ENCODE data around the gene HOXD10. TPM values are rescaled to one million over a fixed set of nuclear protein-coding genes. Genes with fewer than 3 reads are reported as not detected.

HOXD10 gene
- total RNA-seq, 2 experiments from 2014 or later: not detected

DNA sequence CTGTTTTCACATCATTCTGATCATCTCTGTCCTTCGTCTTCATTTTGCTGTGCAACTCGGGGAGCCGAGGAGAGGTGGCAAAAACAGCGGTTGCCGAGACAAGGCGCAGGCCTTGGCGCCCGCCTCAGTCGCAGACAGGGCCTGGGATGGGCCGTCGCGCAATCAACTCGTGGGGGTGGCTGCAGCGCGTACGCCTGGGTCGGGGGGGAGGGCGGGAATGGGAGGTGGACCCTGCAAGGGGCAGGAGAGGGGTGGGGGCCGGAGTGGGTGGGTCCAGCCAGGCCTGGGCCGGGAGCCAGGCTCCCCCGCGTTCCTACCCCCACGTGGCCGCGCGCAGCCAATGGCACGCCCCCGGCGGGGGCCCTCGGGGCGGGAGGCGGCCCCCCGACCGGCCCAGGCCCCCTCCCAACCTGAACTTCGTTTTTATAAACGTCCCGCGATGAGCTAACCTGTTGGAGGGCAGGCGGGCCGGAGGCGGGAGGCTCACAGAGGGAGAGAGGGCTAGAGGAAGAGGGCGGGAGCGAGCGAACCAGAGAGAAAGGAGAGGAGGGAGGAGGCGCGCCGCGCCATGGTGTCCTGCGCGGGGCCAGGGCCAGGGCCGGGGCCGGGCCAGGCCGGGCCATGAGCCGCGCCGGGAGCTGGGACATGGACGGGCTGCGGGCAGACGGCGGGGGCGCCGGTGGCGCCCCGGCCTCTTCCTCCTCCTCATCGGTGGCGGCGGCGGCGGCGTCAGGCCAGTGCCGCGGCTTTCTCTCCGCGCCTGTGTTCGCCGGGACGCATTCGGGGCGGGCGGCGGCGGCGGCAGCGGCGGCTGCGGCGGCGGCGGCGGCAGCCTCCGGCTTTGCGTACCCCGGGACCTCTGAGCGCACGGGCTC is 24.1 kb upstream of the HOXD10 start, which contains the start of gene HOXD13:
HOXD13 (plus strand) TSS at position 452 of the 875 bp plus-strand sequence; CDS start at position 622, 170 bp downstream.
- no peak for DNase-seq
- ChIA-PET POLR2A (no interaction called here), CTCF (no interaction called here)
- intact Hi-C loops (cut with micrococcal nuclease): loop anchor here (10.0 kb wide), 1 partner anchor 888 kb away; no protein-coding TSS in a partner anchor
- peaks cover 6% of the 10 kb centered on the region for H3K36me3 Mint-ChIP-seq
- H3K4me3 Mint-ChIP-seq: peak within 1 kb of the TSS; percentile 29
- peaks cover 87% of the 10 kb centered on the region for H3K27me3 Mint-ChIP-seq
- no peaks in the 10 kb centered on the region for H3K9me3 Mint-ChIP-seq
- peaks cover 25% of the 10 kb centered on the region for H3K4me1 Mint-ChIP-seq (ENCODE audit: low read depth)
- peak within 1 kb of the TSS; percentile 33 for H3K27ac Mint-ChIP-seq

DNA sequence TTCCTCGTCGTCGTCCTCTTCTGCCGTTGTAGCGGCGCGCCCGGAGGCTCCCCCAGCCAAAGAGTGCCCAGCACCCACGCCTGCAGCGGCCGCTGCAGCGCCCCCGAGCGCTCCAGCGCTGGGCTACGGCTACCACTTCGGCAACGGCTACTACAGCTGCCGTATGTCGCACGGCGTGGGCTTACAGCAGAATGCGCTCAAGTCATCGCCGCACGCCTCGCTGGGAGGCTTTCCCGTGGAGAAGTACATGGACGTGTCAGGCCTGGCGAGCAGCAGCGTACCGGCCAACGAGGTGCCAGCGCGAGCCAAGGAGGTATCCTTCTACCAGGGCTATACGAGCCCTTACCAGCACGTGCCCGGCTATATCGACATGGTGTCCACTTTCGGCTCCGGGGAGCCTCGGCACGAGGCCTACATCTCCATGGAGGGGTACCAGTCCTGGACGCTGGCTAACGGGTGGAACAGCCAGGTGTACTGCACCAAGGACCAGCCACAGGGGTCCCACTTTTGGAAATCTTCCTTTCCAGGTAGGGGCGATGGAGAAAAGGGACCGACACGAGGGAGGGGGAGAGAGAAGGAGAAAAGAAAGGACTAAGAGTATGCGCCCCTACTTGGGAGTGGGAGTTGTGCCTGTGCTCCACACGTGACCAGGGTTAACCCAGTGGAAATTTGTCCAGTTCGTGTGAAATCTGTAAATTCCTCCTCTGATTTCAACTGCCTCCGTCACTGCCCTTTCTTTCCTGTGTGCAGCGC is 23.3 kb upstream of the HOXD10 start:
- Mint-ChIP-seq H3K27ac (no peak overlapping the region), H3K4me1 (ENCODE audit: low read depth) (peaks cover 27% of the 10 kb centered on the region), H3K27me3 (peaks cover 87% of the 10 kb centered on the region), H3K4me3 (no peak overlapping the region), H3K9me3 (no peaks in the 10 kb centered on the region), H3K36me3 (peaks cover 6% of the 10 kb centered on the region)
- ChIA-PET POLR2A (no interaction called here), CTCF (interaction anchor here (0.8 to 5.8 kb wide), 3 partner anchors 14 to 404 kb away, joined by 3 to 130 read pairs (median 3); no protein-coding TSS in a partner anchor)
- no peak for DNase-seq
- intact Hi-C loops (cut with micrococcal nuclease): loop anchor here (10.0 kb wide), 1 partner anchor 889 kb away; no protein-coding TSS in a partner anchor

DNA sequence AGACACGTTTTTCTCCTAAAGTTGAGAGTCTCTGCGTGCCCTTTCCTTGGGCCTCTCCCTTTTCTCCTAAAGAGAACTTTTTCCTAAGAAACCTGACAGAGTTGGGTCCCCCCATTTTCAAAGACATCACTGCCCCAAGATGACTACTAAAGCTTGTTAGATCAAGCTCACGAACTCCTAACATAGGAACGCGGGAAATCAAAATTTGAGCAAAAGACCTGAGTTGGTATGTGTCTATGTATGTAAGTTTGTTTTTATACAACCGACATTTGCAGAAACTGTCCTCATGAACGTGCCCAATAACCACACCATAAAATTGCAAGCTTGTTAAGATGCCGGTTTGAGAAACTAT is 22.7 kb upstream of the HOXD10 start:
- CTCF ChIA-PET: interaction anchor here (0.8 to 5.8 kb wide), 3 partner anchors 14 to 405 kb away, joined by 3 to 130 read pairs (median 3); no protein-coding TSS in a partner anchor
- H3K36me3 Mint-ChIP-seq: peaks cover 6% of the 10 kb centered on the region
- no peaks in the 10 kb centered on the region for H3K9me3 Mint-ChIP-seq
- intact Hi-C loops (cut with micrococcal nuclease): loop anchor here (10.0 kb wide), 1 partner anchor 889 kb away; no protein-coding TSS in a partner anchor
- no peak for DNase-seq
- POLR2A ChIA-PET: no interaction called here
- no peak overlapping the region for H3K27ac Mint-ChIP-seq
- H3K27me3 Mint-ChIP-seq: peaks cover 85% of the 10 kb centered on the region
- peaks cover 25% of the 10 kb centered on the region for H3K4me1 Mint-ChIP-seq (ENCODE audit: low read depth)
- no peak overlapping the region for H3K4me3 Mint-ChIP-seq

DNA sequence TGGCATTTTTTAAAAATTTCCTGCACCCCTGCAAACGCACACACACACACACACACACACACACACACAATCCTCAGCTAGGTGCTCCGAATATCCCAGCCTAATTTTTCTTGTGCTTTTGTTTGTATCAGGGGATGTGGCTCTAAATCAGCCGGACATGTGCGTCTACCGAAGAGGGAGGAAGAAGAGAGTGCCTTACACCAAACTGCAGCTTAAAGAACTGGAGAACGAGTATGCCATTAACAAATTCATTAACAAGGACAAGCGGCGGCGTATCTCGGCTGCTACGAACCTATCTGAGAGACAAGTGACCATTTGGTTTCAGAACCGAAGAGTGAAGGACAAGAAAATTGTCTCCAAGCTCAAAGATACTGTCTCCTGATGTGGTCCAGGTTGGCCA is 22.2 kb upstream of the HOXD10 start:
- no peaks in the 10 kb centered on the region for H3K9me3 Mint-ChIP-seq
- H3K4me1 Mint-ChIP-seq (ENCODE audit: low read depth): peaks cover 25% of the 10 kb centered on the region
- no peak for DNase-seq
- intact Hi-C loops (cut with micrococcal nuclease): loop anchor here (10.0 kb wide), 1 partner anchor 890 kb away; no protein-coding TSS in a partner anchor
- CTCF ChIA-PET: interaction anchor here (0.8 to 5.8 kb wide), 3 partner anchors 15 to 405 kb away, joined by 3 to 130 read pairs (median 3); no protein-coding TSS in a partner anchor
- H3K36me3 Mint-ChIP-seq: peaks cover 5% of the 10 kb centered on the region
- no peak overlapping the region for H3K4me3 Mint-ChIP-seq
- POLR2A ChIA-PET: no interaction called here
- peaks cover 87% of the 10 kb centered on the region for H3K27me3 Mint-ChIP-seq
- H3K27ac Mint-ChIP-seq: no peak overlapping the region

DNA sequence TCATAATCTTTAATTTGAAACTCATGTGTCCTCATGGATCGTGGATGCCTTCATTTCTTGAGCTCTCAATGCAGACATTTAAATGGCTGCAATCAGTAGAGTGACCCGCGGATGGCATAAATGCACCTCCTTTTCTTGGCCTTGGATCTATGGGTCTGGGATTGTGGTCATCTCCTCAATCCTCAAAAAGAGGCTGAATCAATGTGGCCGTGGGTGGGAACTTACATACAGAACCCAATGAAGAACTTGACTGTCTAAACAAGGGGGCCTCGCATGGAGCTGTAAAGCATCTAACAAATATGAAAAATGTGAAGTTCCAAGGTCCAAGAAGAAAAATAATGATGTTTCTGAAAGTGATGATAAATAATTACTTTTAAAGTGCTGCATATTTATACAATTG is 21.2 kb upstream of the HOXD10 start:
- no peak for DNase-seq
- POLR2A ChIA-PET: no interaction called here
- Mint-ChIP-seq H3K9me3 (no peaks in the 10 kb centered on the region), H3K4me3 (no peak overlapping the region), H3K27ac (no peak overlapping the region), H3K27me3 (peaks cover 84% of the 10 kb centered on the region), H3K36me3 (peaks cover 4% of the 10 kb centered on the region), H3K4me1 (ENCODE audit: low read depth) (peaks cover 25% of the 10 kb centered on the region)
- CTCF ChIA-PET: interaction anchor here (0.7 to 5.8 kb wide), 7 partner anchors 15 to 844 kb away, joined by 3 to 130 read pairs (median 5); no protein-coding TSS in a partner anchor
- intact Hi-C loops (cut with micrococcal nuclease): loop anchor here (5.0 to 10.0 kb wide), 2 partner anchors 843 to 891 kb away; no protein-coding TSS in a partner anchor

DNA sequence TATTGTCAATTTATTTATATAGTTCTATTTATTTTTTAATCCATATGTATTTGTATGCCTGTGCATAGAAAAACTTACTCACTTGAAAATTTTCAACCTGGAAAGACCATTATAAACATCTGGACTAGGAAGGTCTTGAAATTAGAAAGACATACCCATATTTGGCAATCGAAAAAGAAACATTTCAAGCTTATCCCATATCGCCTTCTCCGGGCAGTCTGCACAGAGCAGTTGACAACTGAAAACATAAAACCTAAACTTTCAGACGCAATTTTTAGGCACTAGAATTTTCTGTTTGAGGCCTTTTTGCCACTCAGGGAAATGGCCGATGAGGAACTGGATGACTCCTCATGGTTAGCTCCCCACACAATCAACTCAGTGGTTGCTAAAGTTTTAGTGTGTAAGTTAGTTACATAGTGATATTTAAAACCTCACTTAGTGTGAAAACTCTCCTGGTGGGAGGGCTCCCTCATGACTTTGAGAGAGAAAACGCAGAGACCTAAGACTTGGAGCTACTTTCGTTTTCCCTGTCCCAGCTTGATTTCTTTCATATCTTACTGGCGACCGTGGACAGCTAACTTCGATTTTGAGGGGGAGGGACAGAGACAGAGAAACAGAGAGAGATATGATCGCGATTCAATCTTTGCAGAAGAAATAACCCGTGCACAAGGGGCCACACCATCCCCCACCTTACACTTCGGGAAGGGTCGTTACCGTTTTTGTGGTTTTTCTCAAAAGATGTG is 20.2 kb upstream of the HOXD10 start:
- H3K4me3 Mint-ChIP-seq: peak overlapping the region; percentile 57
- peaks cover 4% of the 10 kb centered on the region for H3K36me3 Mint-ChIP-seq
- no peak for DNase-seq
- ChIA-PET POLR2A (no interaction called here), CTCF (interaction anchor here (0.6 to 5.8 kb wide), 19 partner anchors 8 to 1825 kb away, joined by 3 to 130 read pairs (median 5); partner anchors contain the start of gene LNPK)
- no peak overlapping the region for H3K27ac Mint-ChIP-seq
- H3K27me3 Mint-ChIP-seq: peaks cover 84% of the 10 kb centered on the region
- H3K9me3 Mint-ChIP-seq: no peaks in the 10 kb centered on the region
- intact Hi-C loops (cut with micrococcal nuclease): loop anchor here (2.0 to 10.0 kb wide), 3 partner anchors 16 to 892 kb away; no protein-coding TSS in a partner anchor
- peaks cover 25% of the 10 kb centered on the region for H3K4me1 Mint-ChIP-seq (ENCODE audit: low read depth)

DNA sequence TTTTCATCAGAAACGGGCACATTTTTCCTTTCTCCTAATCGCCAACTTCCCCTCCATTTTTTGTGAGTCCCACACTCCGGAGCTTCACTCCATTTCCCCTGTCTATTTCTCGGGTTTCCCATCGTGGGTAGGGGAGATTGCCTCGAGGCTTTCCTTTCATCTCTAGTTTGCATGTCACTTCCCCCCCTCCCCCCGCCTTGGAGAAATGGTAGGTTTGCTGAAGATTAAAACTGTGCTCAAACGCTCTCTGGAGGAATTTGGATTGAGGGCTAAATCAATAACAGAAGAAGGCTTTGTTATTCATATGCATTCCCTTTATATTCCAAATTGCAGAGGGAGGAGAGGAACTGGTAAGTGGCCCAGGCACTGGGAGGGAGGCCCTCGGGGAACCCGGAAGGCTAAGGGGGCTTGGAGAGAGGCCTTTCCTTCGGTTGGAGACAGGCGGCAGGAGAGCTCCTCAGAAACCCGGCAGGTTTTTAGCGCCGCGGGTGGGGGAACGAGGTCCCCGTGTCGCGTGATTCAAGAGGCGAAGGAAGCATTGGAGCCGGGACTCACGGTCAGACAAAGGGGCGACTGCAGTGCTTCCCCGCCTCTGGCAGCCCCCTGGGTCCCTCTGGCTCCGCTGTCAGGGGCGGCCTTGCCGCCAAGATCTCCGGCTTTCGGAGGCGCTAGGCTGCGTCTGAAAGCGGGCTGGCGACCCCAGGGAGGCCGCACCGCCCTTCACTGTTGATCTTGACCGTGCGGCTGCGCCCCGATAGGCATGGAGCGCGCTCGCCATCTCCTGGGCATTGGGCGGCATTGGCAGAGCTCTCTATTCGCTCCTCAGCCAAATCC is 19.4 kb upstream of the HOXD10 start:
- Mint-ChIP-seq H3K4me3 (peak overlapping the region; percentile 57), H3K36me3 (no peaks in the 10 kb centered on the region), H3K4me1 (ENCODE audit: low read depth) (peaks cover 18% of the 10 kb centered on the region), H3K27ac (peak overlapping the region; percentile 14), H3K27me3 (peaks cover 84% of the 10 kb centered on the region), H3K9me3 (no peaks in the 10 kb centered on the region)
- ChIA-PET CTCF (interaction anchor here (0.6 to 5.8 kb wide), 26 partner anchors 9 to 893 kb away, joined by 3 to 130 read pairs (median 5); partner anchors contain the start of gene LNPK), POLR2A (no interaction called here)
- intact Hi-C loops (cut with micrococcal nuclease): loop anchor here (1.0 to 10.0 kb wide), 5 partner anchors 16 to 892 kb away; no protein-coding TSS in a partner anchor
- DNase-seq: peak; percentile 70

DNA sequence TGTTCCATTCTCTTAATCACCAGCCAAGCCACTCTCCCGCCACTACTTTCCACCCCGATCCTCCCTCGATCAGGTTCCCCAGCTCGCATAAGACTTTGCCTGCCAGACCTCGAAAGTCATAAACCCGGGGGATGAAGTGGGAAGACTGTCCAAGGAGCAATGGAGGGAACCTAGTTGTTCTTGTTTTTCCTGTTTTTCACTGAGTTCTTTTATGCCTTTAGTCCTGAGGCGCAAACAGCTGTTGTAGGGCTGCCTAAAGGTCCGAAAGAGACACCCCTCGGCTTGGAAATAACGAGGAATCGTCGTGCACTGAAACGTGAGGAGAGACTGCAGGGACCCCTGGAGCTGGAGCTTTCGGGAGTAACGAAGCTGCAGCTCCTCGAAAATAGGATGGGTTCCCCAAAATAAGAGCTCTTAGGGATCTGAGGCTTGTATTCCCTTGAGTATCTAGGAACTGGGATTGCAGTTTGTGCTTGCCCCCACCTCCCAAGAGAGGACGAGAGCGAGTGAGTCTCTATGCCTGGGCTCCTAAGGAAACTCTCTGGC is 18.7 kb upstream of the HOXD10 start:
- peaks cover 18% of the 10 kb centered on the region for H3K4me1 Mint-ChIP-seq (ENCODE audit: low read depth)
- H3K4me3 Mint-ChIP-seq: peak overlapping the region; percentile 55
- no peaks in the 10 kb centered on the region for H3K9me3 Mint-ChIP-seq
- POLR2A ChIA-PET: no interaction called here
- CTCF ChIA-PET: interaction anchor here (0.6 to 5.8 kb wide), 24 partner anchors 10 to 894 kb away, joined by 3 to 130 read pairs (median 5); partner anchors contain the start of gene LNPK
- peaks cover 90% of the 10 kb centered on the region for H3K27me3 Mint-ChIP-seq
- H3K36me3 Mint-ChIP-seq: no peaks in the 10 kb centered on the region
- intact Hi-C loops (cut with micrococcal nuclease): loop anchor here (1.0 to 10.0 kb wide), 5 partner anchors 17 to 893 kb away; no protein-coding TSS in a partner anchor
- DNase-seq: no peak
- peak overlapping the region; percentile 14 for H3K27ac Mint-ChIP-seq

DNA sequence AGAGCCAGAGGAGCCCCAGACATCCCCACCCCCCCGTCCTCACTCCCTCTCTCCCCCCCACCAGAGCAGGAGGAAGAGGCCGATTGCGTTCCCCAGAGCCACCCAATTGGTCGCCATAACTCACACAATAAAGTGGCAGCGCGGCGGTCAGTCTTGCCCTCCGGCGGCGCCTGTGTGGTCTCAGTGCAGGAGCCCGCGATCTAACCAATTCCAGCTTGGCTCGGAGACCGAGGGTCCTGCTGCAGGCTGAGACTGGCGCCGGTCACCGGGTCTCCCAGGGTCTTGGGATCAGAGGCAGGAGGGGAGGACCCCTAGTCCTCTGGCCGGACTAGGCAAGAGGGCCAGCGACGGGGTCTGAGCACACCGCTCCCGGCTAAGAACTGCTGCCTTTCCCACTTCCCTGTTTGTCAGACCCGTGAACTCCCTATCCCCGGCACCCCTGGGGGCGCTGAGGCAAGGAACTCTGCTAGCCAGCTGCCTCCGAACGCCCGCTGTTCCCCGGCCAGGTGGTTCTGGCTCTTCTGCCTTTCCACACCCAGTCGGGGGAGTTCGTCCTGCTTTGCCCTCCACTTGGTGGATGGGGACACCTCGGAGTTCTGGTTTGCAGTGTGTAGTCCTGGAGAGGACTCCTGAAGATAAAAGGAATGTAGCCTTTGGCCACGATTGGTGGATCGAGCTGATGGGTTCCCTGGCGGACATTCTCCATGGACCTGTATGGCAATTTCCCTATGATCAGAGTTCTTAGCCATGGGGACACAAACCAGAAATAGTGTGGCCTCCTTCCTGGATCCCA is 18.0 kb upstream of the HOXD10 start:
- CTCF ChIA-PET: interaction anchor here (1.1 to 5.8 kb wide), 16 partner anchors 10 to 895 kb away, joined by 3 to 130 read pairs (median 7); partner anchors contain the start of gene LNPK
- intact Hi-C loops (cut with micrococcal nuclease): loop anchor here (5.0 to 10.0 kb wide), 2 partner anchors 846 to 894 kb away; no protein-coding TSS in a partner anchor

More for the DNA sequence above, 18.0 kb upstream of the HOXD10 start:
- no peak overlapping the region for H3K4me3 Mint-ChIP-seq
- H3K27me3 Mint-ChIP-seq: peaks cover 88% of the 10 kb centered on the region
- no peak for DNase-seq
- H3K27ac Mint-ChIP-seq: no peak overlapping the region
- peaks cover 15% of the 10 kb centered on the region for H3K4me1 Mint-ChIP-seq (ENCODE audit: low read depth)
- H3K9me3 Mint-ChIP-seq: no peaks in the 10 kb centered on the region
- POLR2A ChIA-PET: no interaction called here
- no peaks in the 10 kb centered on the region for H3K36me3 Mint-ChIP-seq
